ENCODE measurements around the gene CA9. TPM values are rescaled to one million over a fixed set of nuclear protein-coding genes. Genes with fewer than 3 reads are reported as not detected.

The CA9 gene
- total RNA-seq, 2 experiments from 2014 or later: 0.38 to 0.52 TPM

DNA sequence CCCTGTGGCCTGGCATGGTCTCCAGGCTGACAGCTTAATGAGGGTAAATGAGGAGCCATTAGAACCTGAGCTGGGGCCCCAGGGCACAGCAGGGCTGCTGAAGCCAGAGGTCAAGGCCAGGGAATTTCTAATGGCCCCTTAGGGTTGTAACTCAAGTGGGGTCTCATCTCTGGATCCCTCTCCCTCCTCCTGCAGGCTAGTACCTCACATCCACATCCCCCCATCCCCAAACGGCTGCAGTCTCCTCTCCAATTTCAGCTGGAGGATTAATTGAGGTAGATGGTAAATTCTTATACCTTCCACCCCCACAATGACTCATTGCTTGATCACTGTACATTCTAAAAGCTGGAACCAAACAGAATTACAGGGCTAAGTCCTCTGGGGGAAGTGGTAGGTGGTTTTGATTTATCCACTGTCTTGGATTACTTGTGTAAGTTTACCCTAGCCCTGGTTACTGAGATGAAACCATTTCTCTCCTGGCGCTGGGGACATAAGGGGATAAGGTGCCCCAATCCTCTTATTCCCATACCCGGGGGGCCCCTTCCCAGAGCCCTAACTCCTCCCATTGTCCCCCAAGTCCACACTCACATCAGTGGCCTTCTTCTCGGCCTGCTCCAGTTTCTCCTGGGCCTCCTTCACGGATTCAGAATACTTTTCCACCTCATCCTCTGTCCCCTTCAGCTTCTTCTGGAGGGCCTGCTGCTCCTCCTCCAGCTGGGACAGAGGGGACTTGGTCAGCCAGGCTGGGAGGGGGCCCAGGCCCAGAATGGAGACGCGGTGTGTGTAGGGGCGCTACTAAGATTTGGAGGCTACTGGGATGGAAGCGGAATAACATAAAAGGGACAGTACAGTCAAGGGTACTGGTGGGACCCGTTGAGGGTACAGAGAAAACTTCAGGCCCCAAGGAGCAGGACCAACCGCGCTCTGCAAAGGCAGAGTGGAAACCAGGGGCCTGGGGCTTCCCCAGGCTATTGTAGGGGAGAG is 15.1 kb downstream of the CA9 start:
- intact Hi-C loops (cut with micrococcal nuclease): loop anchor here (1.0 to 2.0 kb wide), 2 partner anchors 30 to 44 kb away; partner anchors contain the start of genes CREB3 and TLN1
- H3K36me3 Mint-ChIP-seq (ENCODE audit: low read depth): no peaks in the 10 kb centered on the region
- CTCF ChIA-PET: interaction anchor here (1.2 to 2.4 kb wide), 7 partner anchors 7 to 78 kb away, joined by 3 to 12 read pairs (median 6); partner anchors contain the start of genes CCDC107 and RMRP
- H3K4me3 Mint-ChIP-seq: peak overlapping the region; percentile 52
- no peaks in the 10 kb centered on the region for H3K27me3 Mint-ChIP-seq (ENCODE audit: low read depth)
- H3K9me3 Mint-ChIP-seq: no peaks in the 10 kb centered on the region
- no peak overlapping the region for H3K27ac Mint-ChIP-seq
- DNase-seq: peak; percentile 18
- H3K4me1 Mint-ChIP-seq (ENCODE audit: low read depth): peaks cover 18% of the 10 kb centered on the region

DNA sequence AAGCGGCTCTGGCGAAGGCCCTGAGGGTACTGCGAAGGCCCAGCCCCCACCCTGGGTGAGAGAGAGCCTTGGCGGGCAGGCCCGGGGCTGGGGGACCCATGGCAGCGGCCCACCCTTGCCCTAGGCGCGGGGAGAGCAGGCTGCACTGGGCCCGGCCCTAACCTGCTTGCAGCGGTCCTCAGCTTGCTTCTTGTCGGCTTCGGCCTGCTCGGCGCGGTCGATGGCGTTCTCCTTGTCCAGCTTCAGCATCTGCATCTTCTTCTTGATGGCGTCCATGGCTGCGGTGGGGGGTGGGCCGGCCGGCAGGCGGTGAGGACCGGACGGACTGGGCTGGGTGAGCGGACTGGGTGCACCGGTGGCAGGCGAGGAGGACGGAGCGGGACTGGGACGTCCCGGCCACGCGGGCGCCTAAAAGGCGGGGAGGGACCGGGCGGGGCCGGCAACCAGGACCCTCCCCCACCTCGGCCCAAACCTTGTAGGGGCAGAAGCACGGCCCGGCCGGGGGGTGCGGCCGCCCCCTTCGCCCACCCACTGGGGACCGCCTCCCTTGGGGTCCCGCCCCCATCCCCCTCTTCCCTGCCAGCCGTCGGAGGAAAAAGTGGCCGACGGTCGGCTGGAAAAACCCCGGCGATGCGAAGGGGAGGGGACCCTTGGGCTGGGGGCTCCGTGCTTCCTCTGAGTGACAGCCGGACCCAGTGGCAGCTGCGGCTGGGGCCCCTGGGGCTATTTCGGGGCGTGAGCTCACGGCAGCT is 16.0 kb downstream of the CA9 start, which contains the start of gene TPM2:
Gene TPM2, minus strand, starts transcription at position 384 of the 752 bp plus-strand sequence. Its CDS starts 108 bp downstream, at position 276.
- Mint-ChIP-seq H3K9me3 (no peaks in the 10 kb centered on the region), H3K4me1 (ENCODE audit: low read depth) (peaks cover 18% of the 10 kb centered on the region), H3K4me3 (peak within 1 kb of the TSS; percentile 78), H3K27me3 (ENCODE audit: low read depth) (no peaks in the 10 kb centered on the region), H3K36me3 (ENCODE audit: low read depth) (no peaks in the 10 kb centered on the region), H3K27ac (no peak within 1 kb of the TSS)
- intact Hi-C loops (cut with micrococcal nuclease): loop anchor here (2.0 kb wide), 2 partner anchors 25 to 43 kb away; partner anchors contain the start of genes ARHGEF39, CREB3 and TLN1
- DNase-seq: no peak
- CTCF ChIA-PET: interaction anchor here (1.0 to 8.4 kb wide), 6 partner anchors 11 to 67 kb away, joined by 3 to 86 read pairs (median 4); partner anchors contain the start of genes ARHGEF39, CA9, CREB3 and TLN1

- no peaks in the 10 kb centered on the region for H3K36me3 Mint-ChIP-seq (ENCODE audit: low read depth)
- no peaks in the 10 kb centered on the region for H3K27me3 Mint-ChIP-seq (ENCODE audit: low read depth)
- intact Hi-C loops (cut with micrococcal nuclease): loop anchor here (2.0 kb wide), 1 partner anchor 25 kb away; the partner anchor contains the start of gene ARHGEF39
- no peak for DNase-seq
- CTCF ChIA-PET: interaction anchor here (1.0 to 8.4 kb wide), 6 partner anchors 10 to 66 kb away, joined by 3 to 86 read pairs (median 4); partner anchors contain the start of genes ARHGEF39, CA9, CREB3 and TLN1
- H3K9me3 Mint-ChIP-seq: no peaks in the 10 kb centered on the region
- peaks cover 18% of the 10 kb centered on the region for H3K4me1 Mint-ChIP-seq (ENCODE audit: low read depth)
- peak overlapping the region; percentile 78 for H3K4me3 Mint-ChIP-seq
- no peak overlapping the region for H3K27ac Mint-ChIP-seq
Observed at GRCh38 chr9:35690294-35690613, 16.5 kb downstream of the CA9 start.

- no peak overlapping the region for H3K27ac Mint-ChIP-seq
- H3K9me3 Mint-ChIP-seq: no peaks in the 10 kb centered on the region
- no peaks in the 10 kb centered on the region for H3K27me3 Mint-ChIP-seq (ENCODE audit: low read depth)
- H3K4me1 Mint-ChIP-seq (ENCODE audit: low read depth): peaks cover 18% of the 10 kb centered on the region
- peak; percentile 43 for DNase-seq
- CTCF ChIA-PET: interaction anchor here (0.5 to 8.4 kb wide), 7 partner anchors 10 to 70 kb away, joined by 3 to 86 read pairs (median 3); partner anchors contain the start of genes ARHGEF39, CA9, CREB3 and TLN1
- intact Hi-C loops (cut with micrococcal nuclease): loop anchor here (2.0 kb wide), 1 partner anchor 26 kb away; the partner anchor contains the start of gene ARHGEF39
- peak overlapping the region; percentile 78 for H3K4me3 Mint-ChIP-seq
- no peaks in the 10 kb centered on the region for H3K36me3 Mint-ChIP-seq (ENCODE audit: low read depth)
Observed at GRCh38 chr9:35690614-35691333, 17.0 kb downstream of the CA9 start.

- intact Hi-C loops (cut with micrococcal nuclease): loop anchor here (2.0 kb wide), 1 partner anchor 26 kb away; the partner anchor contains the start of gene ARHGEF39
- no peak overlapping the region for H3K27ac Mint-ChIP-seq
- H3K36me3 Mint-ChIP-seq (ENCODE audit: low read depth): peaks cover 1% of the 10 kb centered on the region
- no peaks in the 10 kb centered on the region for H3K9me3 Mint-ChIP-seq
- DNase-seq: no peak
- no peaks in the 10 kb centered on the region for H3K27me3 Mint-ChIP-seq (ENCODE audit: low read depth)
- peak overlapping the region; percentile 78 for H3K4me3 Mint-ChIP-seq
- CTCF ChIA-PET: interaction anchor here (0.8 to 8.4 kb wide), 5 partner anchors 9 to 75 kb away, joined by 3 to 86 read pairs (median 4); partner anchors contain the start of gene CA9
- H3K4me1 Mint-ChIP-seq (ENCODE audit: low read depth): peaks cover 18% of the 10 kb centered on the region
Observed at GRCh38 chr9:35691334-35691650, 17.6 kb downstream of the CA9 start.

DNA sequence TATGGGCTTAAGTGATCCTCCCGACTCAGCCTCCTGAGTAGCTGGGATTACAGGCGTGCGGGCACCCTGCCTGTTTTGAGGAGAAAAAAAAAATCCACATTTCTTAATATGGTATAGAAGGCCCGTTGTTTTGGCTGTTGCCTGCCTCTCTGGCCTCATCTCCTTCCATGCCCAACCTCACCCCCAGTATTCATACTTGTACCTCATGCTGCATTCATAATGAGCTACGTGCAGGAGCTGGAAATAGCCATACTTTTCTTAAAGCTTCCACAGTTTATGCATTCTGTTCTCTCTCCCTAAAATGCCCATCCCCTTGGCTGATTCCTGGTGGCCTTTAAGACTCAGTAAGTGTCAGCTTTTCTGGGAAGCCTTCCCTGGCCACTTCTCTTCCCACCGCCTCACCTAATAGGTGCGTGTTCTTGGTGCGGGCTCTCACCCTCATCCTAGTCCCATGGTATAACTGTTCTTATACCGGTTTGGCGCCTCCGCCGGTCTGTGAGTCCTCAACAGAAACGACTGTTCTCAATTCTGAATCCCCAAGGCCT is 18.1 kb downstream of the CA9 start:
- intact Hi-C loops (cut with micrococcal nuclease): loop anchor here (2.0 kb wide), 1 partner anchor 27 kb away; the partner anchor contains the start of gene ARHGEF39
- CTCF ChIA-PET: interaction anchor here (0.7 to 8.4 kb wide), 5 partner anchors 9 to 75 kb away, joined by 3 to 86 read pairs (median 3); partner anchors contain the start of genes CA9, CREB3 and TLN1
- H3K27me3 Mint-ChIP-seq (ENCODE audit: low read depth): no peaks in the 10 kb centered on the region
- H3K4me3 Mint-ChIP-seq: peak overlapping the region; percentile 33
- no peaks in the 10 kb centered on the region for H3K9me3 Mint-ChIP-seq
- H3K4me1 Mint-ChIP-seq (ENCODE audit: low read depth): peaks cover 19% of the 10 kb centered on the region
- no peak for DNase-seq
- no peak overlapping the region for H3K27ac Mint-ChIP-seq
- H3K36me3 Mint-ChIP-seq (ENCODE audit: low read depth): peaks cover 6% of the 10 kb centered on the region

DNA sequence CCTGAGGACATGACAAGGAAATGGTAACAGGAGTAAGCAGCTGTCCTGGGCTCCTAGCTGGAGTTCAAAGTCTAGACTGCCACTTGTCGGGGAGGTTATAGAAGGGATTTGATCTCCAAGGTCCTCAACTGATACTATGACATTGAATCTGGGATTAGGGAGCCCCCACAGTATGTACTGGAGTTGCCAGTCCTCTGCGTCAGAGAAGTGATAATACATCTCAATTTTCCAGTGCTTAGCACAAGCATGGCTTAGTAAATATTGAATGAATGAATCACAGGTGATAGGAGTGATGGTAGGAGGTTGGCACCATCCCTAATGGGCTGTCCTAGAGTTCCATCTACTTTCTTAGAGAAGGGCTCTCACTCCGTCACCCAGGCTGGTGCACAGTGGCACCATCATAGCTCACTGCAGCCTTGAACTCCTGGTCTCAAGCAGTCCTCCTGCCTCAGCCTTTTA is 22.2 kb downstream of the CA9 start:
- Mint-ChIP-seq H3K27me3 (ENCODE audit: low read depth) (no peaks in the 10 kb centered on the region), H3K9me3 (no peaks in the 10 kb centered on the region), H3K4me3 (no peak overlapping the region), H3K27ac (no peak overlapping the region), H3K36me3 (ENCODE audit: low read depth) (peaks cover 10% of the 10 kb centered on the region), H3K4me1 (ENCODE audit: low read depth) (peaks cover 5% of the 10 kb centered on the region)
- no peak for DNase-seq
- intact Hi-C loops (cut with micrococcal nuclease): loop anchor here (1.0 kb wide), 1 partner anchor 50 kb away; no protein-coding TSS in a partner anchor
- CTCF ChIA-PET: interaction anchor here (0.5 to 8.4 kb wide), 34 partner anchors 8 to 698 kb away, joined by 3 to 86 read pairs (median 6); partner anchors contain the start of genes ARHGEF39, CA9, CCDC107 and CREB3

DNA sequence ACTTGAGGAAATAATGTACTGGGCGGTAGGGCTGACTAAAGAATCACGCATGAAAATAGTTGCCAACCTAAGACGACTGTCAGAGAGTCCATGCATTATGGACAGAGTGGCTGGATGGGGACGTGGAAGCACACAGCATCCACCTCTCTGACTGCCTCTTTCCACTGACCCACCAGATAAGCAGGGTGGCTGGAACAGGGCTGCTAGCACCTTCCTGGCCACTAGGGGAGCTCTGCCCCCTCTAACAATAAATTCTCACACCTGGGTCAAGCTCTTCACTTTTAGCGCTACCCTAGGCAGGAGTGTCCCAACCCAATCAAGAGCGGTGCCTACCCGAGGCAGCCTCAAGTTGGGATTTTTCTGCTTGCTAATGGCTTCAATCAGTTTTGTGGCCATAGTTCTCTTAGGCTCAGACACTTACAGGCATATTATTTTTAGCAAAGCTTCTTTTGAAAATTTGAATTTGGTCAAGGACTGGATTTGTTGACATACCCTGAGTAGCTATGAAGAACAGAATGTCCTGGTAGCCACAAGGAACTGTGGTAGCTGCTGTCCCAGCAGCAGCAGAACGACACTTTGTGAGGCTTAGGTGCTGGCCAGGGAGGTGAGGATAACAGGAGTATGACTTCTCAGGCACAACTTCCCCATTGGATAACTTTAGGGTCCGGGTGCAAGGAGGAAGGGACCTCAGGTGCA is 22.9 kb downstream of the CA9 start:
- Mint-ChIP-seq H3K9me3 (no peaks in the 10 kb centered on the region), H3K4me1 (ENCODE audit: low read depth) (peaks cover 1% of the 10 kb centered on the region), H3K27me3 (ENCODE audit: low read depth) (no peaks in the 10 kb centered on the region), H3K27ac (peak overlapping the region; percentile 51), H3K36me3 (ENCODE audit: low read depth) (peaks cover 10% of the 10 kb centered on the region), H3K4me3 (no peak overlapping the region)
- CTCF ChIA-PET: interaction anchor here (0.6 to 8.4 kb wide), 39 partner anchors 8 to 342 kb away, joined by 3 to 86 read pairs (median 5); partner anchors contain the start of genes ARHGEF39, CA9, CCDC107 and CREB3
- DNase-seq: peak; percentile 70
- intact Hi-C loops (cut with micrococcal nuclease): loop anchor here (1.0 kb wide), 1 partner anchor 50 kb away; no protein-coding TSS in a partner anchor

DNA sequence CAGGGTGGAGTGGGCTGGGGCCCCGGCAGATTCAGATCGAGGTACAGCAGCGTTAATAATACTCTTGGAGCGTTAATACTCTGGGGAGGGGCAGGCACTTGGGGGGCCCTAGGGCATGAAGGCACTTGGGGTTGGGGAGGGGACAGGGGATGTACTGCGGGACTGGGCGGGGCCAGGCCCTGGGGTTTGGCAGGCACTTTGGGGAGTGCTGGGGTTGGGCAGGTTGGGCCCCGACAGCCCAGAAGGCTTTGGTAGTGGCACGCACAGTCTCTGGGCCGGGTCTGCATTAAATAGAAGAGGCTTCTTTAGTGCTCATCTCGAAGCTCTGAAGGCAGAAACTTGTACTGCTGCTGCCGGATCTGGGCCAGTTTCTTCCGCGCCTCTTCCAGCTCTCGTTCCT is 23.8 kb downstream of the CA9 start:
- DNase-seq: no peak
- intact Hi-C loops (cut with micrococcal nuclease): no loop called here
- peaks cover 10% of the 10 kb centered on the region for H3K36me3 Mint-ChIP-seq (ENCODE audit: low read depth)
- H3K4me1 Mint-ChIP-seq (ENCODE audit: low read depth): peaks cover 1% of the 10 kb centered on the region
- CTCF ChIA-PET: interaction anchor here (1.2 to 8.4 kb wide), 18 partner anchors 8 to 211 kb away, joined by 3 to 86 read pairs (median 17); partner anchors contain the start of genes ARHGEF39, CA9, CCDC107 and CREB3
- no peak overlapping the region for H3K4me3 Mint-ChIP-seq
- H3K9me3 Mint-ChIP-seq: no peaks in the 10 kb centered on the region
- no peak overlapping the region for H3K27ac Mint-ChIP-seq
- H3K27me3 Mint-ChIP-seq (ENCODE audit: low read depth): no peaks in the 10 kb centered on the region

DNA sequence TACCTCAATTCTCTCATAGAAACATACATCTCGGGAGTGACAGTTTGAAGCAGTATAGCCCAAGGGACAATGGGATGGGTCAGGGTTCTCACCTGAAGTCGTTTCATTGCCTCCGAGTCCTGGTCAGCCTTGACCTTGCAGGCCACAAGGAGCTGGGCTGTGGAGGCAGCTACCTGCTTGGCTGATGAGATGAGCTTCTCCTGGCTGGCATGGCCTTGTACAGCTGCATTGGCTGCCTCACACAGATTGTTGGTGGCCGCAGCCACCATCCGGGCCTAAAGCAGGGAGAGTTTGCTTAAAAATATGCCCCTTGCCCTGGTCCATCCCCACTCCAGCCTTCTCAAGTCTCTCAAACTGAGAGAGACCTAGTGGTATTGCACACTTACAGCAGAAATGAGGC is 24.5 kb downstream of the CA9 start:
- Mint-ChIP-seq H3K4me1 (ENCODE audit: low read depth) (peaks cover 1% of the 10 kb centered on the region), H3K4me3 (no peak overlapping the region), H3K27me3 (ENCODE audit: low read depth) (no peaks in the 10 kb centered on the region), H3K9me3 (no peaks in the 10 kb centered on the region), H3K36me3 (ENCODE audit: low read depth) (peaks cover 16% of the 10 kb centered on the region), H3K27ac (no peak overlapping the region)
- no peak for DNase-seq
- intact Hi-C loops (cut with micrococcal nuclease): no loop called here
- CTCF ChIA-PET: interaction anchor here (3.6 to 8.4 kb wide), 4 partner anchors 23 to 33 kb away, joined by 13 to 86 read pairs (median 55); partner anchors contain the start of genes ARHGEF39, CA9, CREB3 and TLN1

All from activated naive CD4-positive, alpha-beta T cell treated with anti-CD3 and anti-CD28 coated beads for 36 hours (primary cell).